GM21717 (cell line): ENCODE results near the gene BTRC.
"Not testable (repeated sequence)": the region's sequence is repeated elsewhere in the genome, so short reads cannot be mapped to it uniquely, and the experiment has no call there.

ENCODE experiments used
- ATAC-seq: cut with Tn5 transposase; IDR thresholded peaks from one replicate; pipeline ENCODE4 v1.9.1; 2021; ENCODE audit warnings: mild to moderate bottlenecking, moderate library complexity; ENCODE audit not compliant: unreplicated experiment

Gene BTRC

DNA sequence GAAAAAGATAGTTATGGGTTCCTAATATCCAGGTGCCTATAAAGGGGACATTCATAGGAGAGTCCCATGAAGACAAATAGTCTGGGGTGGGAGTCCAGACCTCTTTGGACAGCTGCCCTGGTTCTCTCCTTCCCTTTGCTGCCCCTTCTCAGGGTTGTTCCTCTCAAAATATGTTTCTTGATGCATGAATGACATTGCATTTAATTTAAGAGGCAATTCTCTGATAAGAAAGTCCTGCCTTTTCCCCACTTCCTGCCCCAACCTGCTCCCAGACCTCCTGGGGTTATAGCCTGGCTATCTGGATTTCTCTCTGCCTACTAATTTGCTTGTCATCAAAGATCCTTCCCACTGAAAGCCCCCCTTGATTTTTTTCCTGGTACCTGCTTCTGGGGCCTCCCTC, 12.5 kb upstream of the BTRC start:
- ATAC-seq = no peak

- no peak for ATAC-seq
Observed at GRCh38 chr10:101346177-101346576, 7.8 kb upstream of the BTRC start.

GRCh38 chr10:101351017-101351416, 2.9 kb upstream of the BTRC start:
- no peak for ATAC-seq

GRCh38 chr10:101351477-101351876, 2.5 kb upstream of the BTRC start:
- no peak for ATAC-seq

- not testable (repeated sequence) for ATAC-seq
Observed at GRCh38 chr10:101352857-101353256, 1.1 kb upstream of the BTRC start.

- peak; percentile 31 for ATAC-seq
Observed at GRCh38 chr10:101354328-101355071, 535 bp downstream of the BTRC start.

DNA sequence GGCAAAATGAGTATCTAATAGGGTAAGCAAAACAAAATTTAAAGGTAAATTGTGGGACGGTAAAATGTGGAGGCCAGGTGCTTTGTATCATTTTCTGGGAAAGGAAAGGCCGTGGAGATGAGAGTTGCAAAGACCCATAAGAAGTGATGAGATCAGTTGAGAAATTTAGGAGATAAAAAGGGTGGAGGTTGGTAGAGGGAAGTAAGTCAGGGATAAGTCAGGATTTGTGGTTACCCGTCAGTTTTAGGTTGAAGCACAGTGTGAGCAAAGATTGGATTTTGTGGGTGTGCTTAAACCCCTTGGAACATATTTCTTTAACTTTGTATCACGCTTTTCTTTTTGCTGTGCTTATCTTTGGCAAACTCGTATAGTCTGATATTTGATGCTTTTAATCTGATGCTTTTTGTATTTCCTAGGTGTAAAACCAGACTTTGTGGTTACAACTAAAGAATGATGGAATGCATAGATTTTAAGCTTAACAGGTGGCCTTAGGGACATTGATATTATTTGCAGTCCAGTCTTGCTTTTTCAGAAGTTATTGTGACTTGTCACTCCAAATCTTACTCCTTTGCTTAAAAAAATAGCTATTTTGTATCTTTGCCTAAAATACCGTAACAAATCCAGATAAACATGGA, 1.2 kb downstream of the BTRC start:
- ATAC-seq = no peak

DNA sequence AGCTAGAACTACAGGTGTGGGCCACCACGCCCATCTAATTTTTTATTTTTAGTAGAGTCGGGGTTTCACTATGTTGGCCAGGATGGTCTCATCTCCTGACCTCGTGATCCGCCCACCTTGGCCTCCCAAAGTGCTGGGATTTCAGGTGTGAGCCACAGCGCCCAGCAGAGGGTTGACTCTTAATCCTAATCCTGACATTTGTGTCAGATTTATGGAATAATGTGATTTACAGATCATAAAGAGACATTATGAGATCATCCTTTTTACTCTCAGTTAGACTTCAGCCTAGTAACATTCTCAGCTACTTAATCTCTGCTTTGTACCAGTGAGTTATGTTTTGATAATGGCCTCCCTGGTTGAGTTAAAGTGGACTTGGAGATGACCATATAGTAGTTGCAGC, 2.2 kb downstream of the BTRC start:
- ATAC-seq = no peak

DNA sequence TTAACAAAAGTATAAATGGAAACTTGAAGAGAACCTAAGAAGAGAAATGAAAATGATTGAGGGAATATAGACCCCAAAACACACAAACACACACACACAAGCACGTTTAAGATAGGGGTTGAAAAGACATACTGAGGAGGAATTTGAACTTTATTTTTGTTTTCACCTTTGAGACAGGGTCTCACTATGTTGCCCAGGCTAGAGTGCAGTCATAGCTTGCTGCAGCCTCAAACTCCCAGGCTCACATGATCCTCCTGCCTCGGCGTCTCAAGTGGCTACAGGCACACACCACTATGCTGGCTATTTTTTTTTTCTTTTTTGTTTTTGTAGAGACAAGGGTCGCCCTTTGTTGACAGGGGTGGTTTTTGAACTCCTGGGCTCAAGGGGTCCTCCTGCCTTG, 4.0 kb downstream of the BTRC start:
- no peak for ATAC-seq

DNA sequence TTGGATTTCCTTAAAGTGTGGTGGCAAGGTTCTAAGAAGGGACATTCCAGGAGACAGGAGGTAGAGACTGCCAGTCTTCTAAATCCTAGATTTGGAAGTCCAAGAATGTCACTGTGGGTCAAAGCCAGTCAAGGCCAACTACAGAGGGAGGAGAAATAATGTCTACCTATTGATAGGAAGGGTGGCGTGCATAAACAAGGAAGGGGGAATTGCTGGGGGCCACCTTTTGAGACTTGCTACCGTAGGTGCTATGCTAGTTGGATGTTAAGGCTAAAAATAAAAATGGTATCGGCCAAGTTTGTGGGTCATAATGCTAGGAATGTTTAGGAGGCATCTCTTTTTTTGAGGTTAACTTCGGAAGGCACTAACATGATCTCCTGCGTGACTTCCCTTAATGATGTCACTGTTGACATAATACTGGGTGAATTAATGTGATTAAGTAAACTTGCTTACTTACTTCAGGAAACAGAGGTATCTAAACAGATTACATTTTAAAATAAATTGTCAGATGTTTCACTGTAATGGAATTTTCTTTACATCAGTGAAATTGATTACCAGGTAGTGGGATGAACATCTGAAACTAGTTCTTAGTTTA, 4.8 kb downstream of the BTRC start:
- no peak for ATAC-seq

DNA sequence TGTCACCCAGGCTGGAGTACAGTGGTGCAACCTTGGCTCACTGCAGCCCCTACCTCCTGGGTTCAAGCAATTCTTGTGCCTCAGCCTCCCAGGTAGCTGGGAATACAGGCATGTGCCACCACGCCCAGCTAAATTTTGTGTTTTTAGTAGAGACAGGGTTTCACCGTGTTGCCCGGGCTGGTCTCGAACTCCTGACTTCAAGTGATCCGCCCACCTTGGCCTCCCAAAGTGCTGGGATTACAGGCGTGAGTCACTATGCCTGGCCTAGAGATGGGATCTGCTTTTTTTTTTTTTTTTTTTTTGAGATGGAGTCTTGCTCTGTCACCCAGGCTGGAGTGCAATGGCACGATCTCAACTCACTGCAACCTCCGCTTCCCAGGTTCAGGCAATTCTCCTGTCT, 6.1 kb downstream of the BTRC start:
- not testable (repeated sequence) for ATAC-seq

DNA sequence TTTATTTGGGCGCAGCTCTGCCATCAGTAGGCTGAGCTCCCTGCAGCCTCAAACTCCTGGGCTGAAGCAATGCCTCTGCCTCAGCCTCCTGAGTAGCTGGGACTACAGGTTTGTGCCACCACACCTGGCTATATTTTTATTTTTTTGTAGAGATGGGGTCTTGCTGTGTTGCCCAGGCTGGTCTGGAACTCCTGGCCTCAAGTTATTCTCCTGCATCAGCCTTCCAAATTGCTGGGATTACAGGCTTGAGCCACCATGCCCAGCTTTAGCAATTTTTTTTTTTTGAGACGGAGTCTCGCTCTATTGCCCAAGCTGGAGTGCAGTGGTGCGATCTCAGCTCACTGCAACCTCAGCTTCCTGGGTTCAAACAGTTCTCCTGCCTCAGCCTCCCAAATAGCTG, 6.9 kb downstream of the BTRC start:
- ATAC-seq = not testable (repeated sequence)

GRCh38 chr10:101363850-101364400, 10.0 kb downstream of the BTRC start:
- ATAC-seq = no peak

- ATAC-seq = no peak
Observed at GRCh38 chr10:101364721-101365120, 10.8 kb downstream of the BTRC start.

DNA sequence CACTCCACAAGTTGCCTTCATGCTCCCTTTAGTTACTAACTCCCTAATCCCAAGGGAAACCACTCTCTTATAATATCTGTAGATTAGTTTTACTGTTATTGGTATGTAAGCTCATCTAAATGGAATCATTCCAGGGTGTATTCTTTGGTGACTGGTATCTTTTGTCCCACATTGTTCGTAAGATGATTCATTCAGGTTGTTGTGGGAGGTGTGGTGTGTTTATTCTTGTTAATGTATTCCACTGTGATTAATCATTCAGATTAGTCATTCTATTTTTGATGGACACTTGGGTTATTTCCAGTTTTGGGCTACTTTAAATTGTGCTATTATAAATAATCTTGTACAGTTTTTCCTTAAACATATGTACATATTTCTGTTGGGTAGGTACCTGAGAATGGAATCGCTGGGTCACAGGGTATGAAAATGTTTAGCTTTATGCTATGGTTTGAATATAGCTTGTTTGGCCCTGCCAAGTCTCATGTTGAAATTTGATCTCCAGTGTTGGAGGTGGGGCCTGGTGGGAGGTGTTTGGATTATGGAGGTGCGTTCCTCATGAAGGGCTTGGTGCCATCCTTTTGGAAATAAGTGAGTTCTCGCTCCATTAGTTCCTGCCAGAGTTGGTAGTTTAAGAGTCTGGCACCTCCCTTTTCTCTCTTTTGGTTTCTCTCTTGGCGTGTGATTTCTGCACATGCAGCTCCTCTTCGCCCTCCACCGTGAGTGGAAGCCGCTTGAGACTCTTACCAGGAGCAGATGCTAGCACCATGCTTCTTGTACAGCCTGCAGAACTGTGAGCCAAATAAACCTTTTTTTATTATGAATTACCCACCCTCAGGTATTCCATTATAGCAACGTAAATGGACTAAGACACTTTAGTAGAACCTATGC, 13.8 kb downstream of the BTRC start:
- ATAC-seq = no peak

- ATAC-seq = no peak
Observed at GRCh38 chr10:101373063-101373462, 19.1 kb downstream of the BTRC start.

DNA sequence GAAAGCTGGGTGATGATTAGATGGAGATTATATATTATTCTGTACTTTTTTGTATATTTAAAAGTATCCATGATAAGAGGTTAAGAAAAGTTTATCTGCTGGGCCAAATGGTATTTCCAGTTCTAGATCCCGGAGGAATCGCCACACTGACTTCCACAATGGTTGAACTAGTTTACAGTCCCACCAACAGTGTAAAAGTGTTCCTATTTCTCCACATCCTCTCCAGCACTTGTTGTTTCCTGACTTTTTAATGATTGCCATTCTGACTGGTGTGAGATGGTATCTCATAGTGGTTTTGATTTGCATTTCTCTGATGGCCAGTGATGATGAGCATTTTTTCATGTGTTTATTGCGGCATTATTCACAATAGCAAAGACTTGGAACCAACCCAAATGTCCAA, 20.0 kb downstream of the BTRC start:
- ATAC-seq = not testable (repeated sequence)

- no peak for ATAC-seq
Observed at GRCh38 chr10:101375076-101375475, 21.1 kb downstream of the BTRC start.

- ATAC-seq = no peak
Observed at GRCh38 chr10:101379663-101380352, 25.8 kb downstream of the BTRC start.

- ATAC-seq = no peak
Observed at GRCh38 chr10:101380353-101381017, 26.5 kb downstream of the BTRC start.
